Lower leg skin (tissue), 4 donors: ENCODE results near the gene B4GALNT4. TPM values are rescaled to one million over a fixed set of nuclear protein-coding genes. Genes with fewer than 3 reads are reported as not detected.
"Not testable (repeated sequence)": the region's sequence is repeated elsewhere in the genome, so short reads cannot be mapped to it uniquely, and the experiment has no call there.

Experiments
- DNase-seq, 2 donors: peaks; one replicate each; pipeline ENCODE4 v3.0.0-alpha.2; 2019; ENCODE audit warnings: low spot score in 2 of 2
- H3K4me3 ChIP-seq: fragments of 200-600 bp; sonication (generic); 2 replicates; pipeline ENCODE4 v1.5.1; 2017; ENCODE audit warnings: mild to moderate bottlenecking, low read depth; ENCODE audit not compliant: poor library complexity, severe bottlenecking
- POLR2A ChIP-seq, 2 donors: fragments of 450-650 bp; IDR thresholded peaks; one replicate each; pipeline ENCODE4 v1.6.1; 2016 to 2017; ENCODE audit warnings: antibody characterized with exemption in 2 of 2, mild to moderate bottlenecking in 1 of 2, moderate library complexity in 1 of 2
- WGBS, 2 donors: methylation state at CpG; one replicate each; pipeline ENCODE4 v1.1.5; 2018; 5-methylcytosine and 5-hydroxymethylcytosine counted together
- intact Hi-C: fragments of 100-400 bp; cut with DNase I; formaldehyde crosslinking; loops from one replicate; pipeline ENCODE4 v1.15.0; 2023; ENCODE audit warnings: low total_unique reads
- total RNA-seq, 4 donors: library from RNA; depleted of rRNA; stranded (reverse); fragments of >200 nt; gene quantifications; one replicate each; pipeline ENCODE4 v1.1.0, GENCODE V29; 2016
- TF ChIP-seq, protein P1 (sequence below), 3 donors: fragments of 450-650 bp; IDR thresholded peaks; one replicate each; pipeline ENCODE4 v1.5.1; 2016; ENCODE audit warnings: antibody characterized with exemption in 3 of 3, mild to moderate bottlenecking in 3 of 3, moderate library complexity in 2 of 3

Gene B4GALNT4, protein sequence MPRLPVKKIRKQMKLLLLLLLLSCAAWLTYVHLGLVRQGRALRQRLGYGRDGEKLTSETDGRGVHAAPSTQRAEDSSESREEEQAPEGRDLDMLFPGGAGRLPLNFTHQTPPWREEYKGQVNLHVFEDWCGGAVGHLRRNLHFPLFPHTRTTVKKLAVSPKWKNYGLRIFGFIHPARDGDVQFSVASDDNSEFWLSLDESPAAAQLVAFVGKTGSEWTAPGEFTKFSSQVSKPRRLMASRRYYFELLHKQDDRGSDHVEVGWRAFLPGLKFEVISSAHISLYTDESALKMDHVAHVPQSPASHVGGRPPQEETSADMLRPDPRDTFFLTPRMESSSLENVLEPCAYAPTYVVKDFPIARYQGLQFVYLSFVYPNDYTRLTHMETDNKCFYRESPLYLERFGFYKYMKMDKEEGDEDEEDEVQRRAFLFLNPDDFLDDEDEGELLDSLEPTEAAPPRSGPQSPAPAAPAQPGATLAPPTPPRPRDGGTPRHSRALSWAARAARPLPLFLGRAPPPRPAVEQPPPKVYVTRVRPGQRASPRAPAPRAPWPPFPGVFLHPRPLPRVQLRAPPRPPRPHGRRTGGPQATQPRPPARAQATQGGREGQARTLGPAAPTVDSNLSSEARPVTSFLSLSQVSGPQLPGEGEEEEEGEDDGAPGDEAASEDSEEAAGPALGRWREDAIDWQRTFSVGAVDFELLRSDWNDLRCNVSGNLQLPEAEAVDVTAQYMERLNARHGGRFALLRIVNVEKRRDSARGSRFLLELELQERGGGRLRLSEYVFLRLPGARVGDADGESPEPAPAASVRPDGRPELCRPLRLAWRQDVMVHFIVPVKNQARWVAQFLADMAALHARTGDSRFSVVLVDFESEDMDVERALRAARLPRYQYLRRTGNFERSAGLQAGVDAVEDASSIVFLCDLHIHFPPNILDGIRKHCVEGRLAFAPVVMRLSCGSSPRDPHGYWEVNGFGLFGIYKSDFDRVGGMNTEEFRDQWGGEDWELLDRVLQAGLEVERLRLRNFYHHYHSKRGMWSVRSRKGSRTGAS
- 10 to 100 TPM in 1 of 4 donors, 1 to 10 TPM in 3; 1.8 to 20.0 (median 5.0) TPM for total RNA-seq

DNA sequence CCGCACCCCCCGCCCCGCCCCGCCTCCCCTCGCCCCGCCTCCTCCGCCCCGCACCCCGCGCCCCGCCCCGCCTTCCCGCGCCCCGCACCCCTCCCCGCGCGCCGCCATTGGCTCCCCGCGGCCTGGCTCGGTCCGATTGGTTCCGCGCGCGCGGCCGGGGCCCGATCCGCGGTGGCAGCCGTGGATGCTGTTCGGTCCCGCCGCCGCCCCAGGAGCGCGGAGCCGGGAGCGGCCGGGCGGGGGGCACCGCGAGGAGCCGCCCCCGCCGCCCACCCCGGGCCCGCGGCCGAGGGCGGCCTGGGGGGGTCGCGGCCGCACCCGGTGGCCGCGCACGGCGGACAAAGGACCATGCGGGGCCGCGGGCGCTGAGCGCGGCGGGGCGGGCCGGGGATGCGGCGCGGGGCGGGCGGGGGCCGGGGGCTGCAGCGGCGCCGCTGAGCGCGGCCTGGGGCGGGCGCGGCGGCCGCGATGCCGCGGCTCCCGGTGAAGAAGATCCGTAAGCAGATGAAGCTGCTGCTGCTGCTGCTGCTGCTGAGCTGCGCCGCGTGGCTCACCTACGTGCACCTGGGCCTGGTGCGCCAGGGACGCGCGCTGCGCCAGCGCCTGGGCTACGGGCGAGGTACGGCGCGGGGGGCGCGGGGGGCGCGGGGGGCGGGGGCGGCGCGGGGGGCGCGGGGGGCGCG is at the start of gene B4GALNT4:
Gene B4GALNT4, plus strand, starts transcription at position 164 of the 683 bp plus-strand sequence. Its CDS starts 305 bp downstream, at position 469.
- no peak for DNase-seq
- 0 to 2% methylated on average over 6 to 40 of the region's 118 CpGs for WGBS, 2 donors
- intact Hi-C loops = loop anchor here (5.0 kb wide), 1 partner anchor 172 kb away; a partner anchor contains a TSS
- H3K4me3 ChIP-seq = no peak within 1 kb of the TSS
- TF ChIP-seq, protein P1, sequence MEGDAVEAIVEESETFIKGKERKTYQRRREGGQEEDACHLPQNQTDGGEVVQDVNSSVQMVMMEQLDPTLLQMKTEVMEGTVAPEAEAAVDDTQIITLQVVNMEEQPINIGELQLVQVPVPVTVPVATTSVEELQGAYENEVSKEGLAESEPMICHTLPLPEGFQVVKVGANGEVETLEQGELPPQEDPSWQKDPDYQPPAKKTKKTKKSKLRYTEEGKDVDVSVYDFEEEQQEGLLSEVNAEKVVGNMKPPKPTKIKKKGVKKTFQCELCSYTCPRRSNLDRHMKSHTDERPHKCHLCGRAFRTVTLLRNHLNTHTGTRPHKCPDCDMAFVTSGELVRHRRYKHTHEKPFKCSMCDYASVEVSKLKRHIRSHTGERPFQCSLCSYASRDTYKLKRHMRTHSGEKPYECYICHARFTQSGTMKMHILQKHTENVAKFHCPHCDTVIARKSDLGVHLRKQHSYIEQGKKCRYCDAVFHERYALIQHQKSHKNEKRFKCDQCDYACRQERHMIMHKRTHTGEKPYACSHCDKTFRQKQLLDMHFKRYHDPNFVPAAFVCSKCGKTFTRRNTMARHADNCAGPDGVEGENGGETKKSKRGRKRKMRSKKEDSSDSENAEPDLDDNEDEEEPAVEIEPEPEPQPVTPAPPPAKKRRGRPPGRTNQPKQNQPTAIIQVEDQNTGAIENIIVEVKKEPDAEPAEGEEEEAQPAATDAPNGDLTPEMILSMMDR (IDR thresholded peaks at IDR 0.05) = no peak
- TF ChIP-seq POLR2A (IDR thresholded peaks at IDR 0.05) = no peak

DNA sequence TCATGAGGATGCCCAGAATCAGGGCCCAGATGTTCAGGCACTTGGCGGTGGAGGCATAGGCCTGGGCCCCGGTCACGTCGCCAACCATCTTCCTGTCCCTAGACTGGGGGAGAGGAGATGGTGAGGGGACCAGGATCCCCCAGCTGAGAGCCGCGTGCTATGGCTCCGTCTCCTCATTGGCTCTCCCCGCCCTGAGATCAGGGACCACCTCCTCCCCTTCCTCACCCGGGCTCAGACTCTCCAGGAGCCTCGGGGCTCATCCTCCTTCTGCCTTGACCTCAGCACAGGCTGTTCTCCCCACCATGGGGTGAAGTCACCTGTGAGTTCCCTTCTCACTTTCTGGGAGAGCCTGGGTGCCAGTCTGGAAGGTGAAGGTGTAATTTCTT is 49.4 kb upstream of the B4GALNT4 start:
- intact Hi-C loops, DNase-seq: not testable (repeated sequence)
- H3K4me3 ChIP-seq = peak overlapping the region; percentile 83
- WGBS, 2 donors = 4 to 10% methylated on average over 6 to 8 of the region's 10 CpGs

DNA sequence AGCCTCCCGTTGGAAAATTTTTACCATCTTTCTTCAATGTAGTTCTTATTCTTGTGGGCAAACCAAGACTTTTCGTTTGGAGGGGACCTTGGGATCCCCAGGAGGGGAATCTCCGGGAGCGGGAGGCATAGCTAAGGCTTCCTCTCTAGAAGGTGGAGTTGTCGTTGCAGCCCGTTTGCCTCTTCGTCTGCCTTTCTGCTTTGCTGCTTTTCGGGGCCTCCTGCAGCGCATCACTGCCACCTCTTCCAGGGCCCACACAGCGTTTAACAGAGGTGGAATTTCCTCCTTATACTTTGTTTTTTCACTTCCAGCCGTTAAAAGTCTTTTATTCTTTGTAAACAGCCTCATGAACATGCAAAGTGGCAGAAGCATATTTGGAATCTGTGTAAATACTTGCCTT is 45.1 kb upstream of the B4GALNT4 start:
- peak in 1 of 2 donors; percentile 72 for DNase-seq
- H3K4me3 ChIP-seq = no peak overlapping the region
- TF ChIP-seq, protein P1 (IDR thresholded peaks at IDR 0.05) = no peak
- TF ChIP-seq POLR2A (IDR thresholded peaks at IDR 0.05) = no peak
- intact Hi-C loops = no loop called here
- 62 to 70% methylated on average over 11 of the region's 11 CpGs for WGBS, 2 donors

DNA sequence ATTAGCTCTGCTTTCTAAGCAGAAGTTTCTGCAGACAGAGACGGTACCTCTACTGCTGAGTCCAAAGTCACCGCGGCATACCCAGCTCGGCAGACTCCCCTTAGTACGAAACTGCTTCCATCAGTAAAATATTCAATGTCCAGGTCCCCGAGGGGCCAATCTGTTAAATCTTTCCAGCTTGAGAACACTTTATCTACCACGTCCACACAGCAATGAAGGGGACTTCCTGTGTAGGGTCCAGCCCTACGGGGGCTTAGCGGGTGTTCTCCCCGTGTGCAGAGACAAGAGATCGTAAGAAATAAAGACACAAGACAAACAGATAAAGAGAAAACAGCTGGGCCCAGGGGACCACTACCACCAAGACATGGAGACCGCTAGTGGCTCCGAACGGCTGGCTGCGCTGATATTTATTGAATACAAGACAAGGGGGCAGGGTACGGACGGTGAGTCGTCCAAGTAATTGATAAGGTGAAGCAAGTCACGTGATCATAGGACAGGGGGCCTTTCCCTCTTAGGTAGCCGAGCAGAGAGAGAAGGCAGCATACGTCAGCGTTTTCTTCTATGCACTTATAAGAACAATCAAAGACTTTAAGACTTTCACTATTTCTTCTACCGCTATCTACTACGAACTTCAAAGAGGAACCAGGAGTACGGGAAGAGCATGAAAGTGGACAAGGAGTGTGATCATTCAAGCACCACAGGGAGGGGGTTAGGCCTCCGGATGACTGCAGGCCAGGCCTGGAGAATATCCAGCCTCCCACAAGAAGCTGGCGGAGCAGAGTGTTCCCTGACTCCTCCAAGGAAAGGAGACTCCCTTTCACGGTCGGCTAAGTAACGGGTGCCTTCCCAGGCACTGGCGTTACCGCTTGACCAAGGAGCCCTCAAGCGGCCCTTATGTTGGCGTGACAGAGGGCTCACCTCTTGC is 44.4 kb upstream of the B4GALNT4 start:
- H3K4me3 ChIP-seq, intact Hi-C loops: not testable (repeated sequence)
- 61 to 64% methylated on average over 28 of the region's 34 CpGs for WGBS, 2 donors
- DNase-seq = peak in 1 of 2 donors; percentile 79

DNA sequence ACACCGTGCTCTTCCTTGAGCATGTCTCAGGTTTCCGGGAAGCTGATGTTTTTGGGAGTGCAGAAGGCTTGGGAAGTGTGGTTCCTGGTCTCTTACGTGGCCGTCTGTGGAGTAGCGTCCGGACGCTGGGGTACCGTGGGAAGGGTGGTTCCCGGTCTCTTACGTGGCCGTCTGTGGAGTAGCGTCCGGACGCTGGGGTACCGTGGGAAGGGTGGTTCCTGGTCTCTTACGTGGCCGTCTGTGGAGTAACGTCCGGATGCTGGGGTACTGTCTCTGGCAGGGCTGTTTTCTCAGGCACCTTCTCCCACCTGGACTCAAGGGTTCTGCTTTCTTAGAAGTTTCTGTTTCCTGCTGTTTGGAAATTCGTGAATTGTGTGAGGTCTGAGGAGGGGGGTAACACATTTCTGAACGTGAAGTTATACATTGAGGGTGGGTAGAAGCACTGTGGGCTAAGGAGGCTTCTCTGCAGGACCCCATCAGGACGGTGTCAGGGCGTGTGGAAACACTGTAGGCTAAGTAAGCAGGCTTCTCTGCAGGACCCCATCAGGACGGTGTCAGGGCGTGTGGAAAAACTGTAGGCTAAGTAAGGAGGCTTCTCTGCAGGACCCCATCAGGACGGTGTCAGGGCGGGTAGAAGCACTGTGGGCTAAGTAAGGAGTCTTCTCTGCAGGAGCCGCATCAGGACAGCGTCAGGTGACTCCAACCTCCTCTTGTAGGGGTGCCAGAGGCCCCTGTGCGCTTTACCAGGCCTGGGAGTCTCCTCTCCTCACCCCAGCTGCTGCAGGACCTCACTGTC is 43.3 kb upstream of the B4GALNT4 start:
- WGBS, 2 donors = 85 to 90% methylated on average over 29 to 30 of the region's 30 CpGs
- intact Hi-C loops = no loop called here
- no peak for DNase-seq
- H3K4me3 ChIP-seq = no peak overlapping the region
- TF ChIP-seq POLR2A (IDR thresholded peaks at IDR 0.05) = no peak
- TF ChIP-seq, protein P1 (IDR thresholded peaks at IDR 0.05) = no peak
